Measurements from ENCODE around the gene ARRB1. TPM values are rescaled to one million over a fixed set of nuclear protein-coding genes. Genes with fewer than 3 reads are reported as not detected.

The ARRB1 gene
- total and polyA plus RNA-seq, 2 of the 13 experiments (the other 11 are each of a cell fraction or from before 2014, with no cell fraction given) = 22.5 to 35.7 TPM

GRCh38 chr11:75262961-75263852 is 88.3 kb downstream of the ARRB1 start (continued):
- no peak for TF ChIP-seq PAX8 (CRISPR knock-in tag; IDR thresholded peaks at IDR 0.05; ENCODE audit: borderline replicate concordance)
- TF ChIP-seq NCOA2 (CRISPR knock-in tag; IDR thresholded peaks at IDR 0.05) = no peak
- TF ChIP-seq MZF1 (CRISPR knock-in tag; IDR thresholded peaks at IDR 0.05; ENCODE audit: borderline replicate concordance) = no peak
- no peak for TF ChIP-seq ZNF768 (CRISPR knock-in tag; IDR thresholded peaks at IDR 0.05)
- TF ChIP-seq KLF12 (CRISPR knock-in tag; IDR thresholded peaks at IDR 0.05; ENCODE audit: borderline replicate concordance) = no peak
- TF ChIP-seq POLR2A (IDR thresholded peaks at IDR 0.05; ENCODE audit: insufficient read depth in 1 of 2, low read depth in 2 of 2, low read length in 2 of 2) = 0 out of 4 replicates have a peak, but pooled peaks of 1 of the 2 experiments have one; percentile 9
- TF ChIP-seq PAF1 (CRISPR knock-in tag; IDR thresholded peaks at IDR 0.05) = peak; percentile 89; the same call in 1 of the 2 replicates
- TF ChIP-seq ZBTB42 (CRISPR knock-in tag; IDR thresholded peaks at IDR 0.05) = no peak
- TF ChIP-seq ZSCAN29 (CRISPR knock-in tag; conservative IDR thresholded peaks at IDR 0.05) = no peak
- no peak for TF ChIP-seq ZNF572 (CRISPR knock-in tag; IDR thresholded peaks at IDR 0.05)
- peak; percentile 60; the same call in 1 of the 2 replicates for TF ChIP-seq POLR2G (IDR thresholded peaks at IDR 0.05; ENCODE audit: low read depth, low read length)

- Histone ChIP-seq H3K27ac (ENCODE audit: extremely low read length, insufficient read depth, low read length) (no peak overlapping the region), H3K9me3 (ENCODE audit: low read length) (no peaks in the 10 kb centered on the region), H2AFZ (ENCODE audit: low read length) (no peak overlapping the region), H3K4me1 (ENCODE audit: insufficient read depth, low read length) (peaks cover 26% of the 10 kb centered on the region), H3K79me2 (ENCODE audit: insufficient read depth, low read length) (no peaks in the 10 kb centered on the region), H4K20me1 (ENCODE audit: insufficient read depth, low read length) (no peaks in the 10 kb centered on the region), H3K4me2 (ENCODE audit: low read depth, low read length) (no peak overlapping the region), H3K27me3 (ENCODE audit: control insufficient read depth in 1 of 2, insufficient read depth in 2 of 2, low read length in 2 of 2) (peaks cover 0 to 8% of the 10 kb centered on the region in 2 experiments; a peak in 1 of 5 replicates), H3K4me3 (replicated peaks in 1 of 3; ENCODE audit: insufficient read depth in 1 of 3, low read depth in 2 of 3, low read length in 3 of 3) (no peak overlapping the region), H3K36me3 (replicated peaks in 1 of 2; ENCODE audit: control insufficient read depth in 1 of 2, insufficient read depth in 2 of 2, low read length in 2 of 2) (0 out of 5 replicates have a peak, but pooled peaks cover 0 to 3% of the 10 kb centered on the region in 2 experiments), H3K9ac (ENCODE audit: insufficient read depth, low read depth, low read length) (no peak overlapping the region)
- ChIA-PET CTCF (ENCODE audit: low intra/inter-chr PET ratio, low total read pairs) (no interaction called here), POLR2A (no interaction called here)
- BruUV-seq (replicated peaks) = TSS peak; percentile 21
- intact Hi-C loops (cut with micrococcal nuclease; ENCODE audit: unreplicated experiment) = no loop called here
- no peak for ATAC-seq
- TF ChIP-seq KMT2B (CRISPR knock-in tag; IDR thresholded peaks at IDR 0.05) (no peak), ZNF629 (CRISPR knock-in tag; conservative IDR thresholded peaks at IDR 0.05) (peak; percentile 63), ZNF883 (CRISPR knock-in tag; IDR thresholded peaks at IDR 0.05; ENCODE audit: not compliant biosample characterization) (peak; percentile 9), FOXO4 (CRISPR knock-in tag; conservative IDR thresholded peaks at IDR 0.05) (0 out of 2 replicates have a peak, but pooled peaks have one; percentile 41), ZNF619 (CRISPR knock-in tag; IDR thresholded peaks at IDR 0.05) (no peak), POLR2G (IDR thresholded peaks at IDR 0.05; ENCODE audit: low read depth, low read length) (peak; percentile 44), SALL1 (CRISPR knock-in tag; IDR thresholded peaks at IDR 0.05) (0 out of 2 replicates have a peak, but pooled peaks have one; percentile 0), POLR2A (IDR thresholded peaks at IDR 0.05; ENCODE audit: insufficient read depth in 1 of 2, low read depth in 2 of 2, low read length in 2 of 2) (0 out of 4 replicates have a peak, but pooled peaks of 1 of the 2 experiments have one; percentile 7)
- FAIRE-seq = no peak
- WGBS (ENCODE audit: low lambda C conversion rate) = 81% methylated on average over 3 of the region's 4 CpGs
- DNase-seq (ENCODE audit: low spot score) = no peak
- in situ Hi-C loops (cut with HindIII; ENCODE audit: extremely low pct_ligation_motif_present, low pct_unique_long_range_greater_than_20kb) = no loop called here
Observed at GRCh38 chr11:75262436-75262835, 89.0 kb downstream of the ARRB1 start.
